Keratinocyte (primary cell): ENCODE measurements around the gene CLOCK. TPM values are rescaled to one million over a fixed set of nuclear protein-coding genes. Genes with fewer than 3 reads are reported as not detected.

ENCODE experiments used
- DNase-seq: peaks from one replicate; pipeline ENCODE4 v3.0.0-alpha.2; 2011; ENCODE audit warnings: low read depth, missing footprints, low spot score
- FAIRE-seq: peaks from 2 replicates; lab custom pipeline; 2011; peaks lifted over from hg19 to GRCh38; lab: Jason Lieb, UNC
- H2AFZ ChIP-seq: 2 replicates; pipeline ENCODE4 v1.6.0; 2012; ENCODE audit warnings: low read length, control low read depth, inconsistent platforms; ENCODE audit not compliant: control insufficient read depth
- H3K27ac ChIP-seq: 2 replicates; pipeline ENCODE4 v1.5.1; 2011; ENCODE audit warnings: low read length; ENCODE audit not compliant: control insufficient read depth, insufficient read depth
- H3K27me3 ChIP-seq: 3 replicates; pipeline ENCODE4 v1.6.0; 2011; ENCODE audit warnings: low read length; ENCODE audit not compliant: control insufficient read depth, insufficient read depth; ENCODE audit errors: extremely low read depth
- H3K36me3 ChIP-seq, 2 experiments: 2 replicates in 1 of 2; 3 replicates in 1 of 2; pipeline ENCODE4 v1.5.1; 2011; ENCODE audit warnings: low read length in 2 of 2, mild to moderate bottlenecking in 1 of 2; ENCODE audit not compliant: control insufficient read depth in 2 of 2, insufficient read depth in 2 of 2; ENCODE audit errors: extremely low read depth in 1 of 2
- H3K4me1 ChIP-seq: 3 replicates; pipeline ENCODE4 v1.5.1; 2011; ENCODE audit warnings: low read length; ENCODE audit not compliant: control insufficient read depth, insufficient read depth; ENCODE audit errors: extremely low read depth
- H3K4me2 ChIP-seq: 3 replicates; pipeline ENCODE4 v1.6.0; 2011; ENCODE audit warnings: low read depth, low read length; ENCODE audit not compliant: control insufficient read depth, insufficient read depth; ENCODE audit errors: extremely low read depth
- H3K4me3 ChIP-seq, 3 experiments: fragments of 200-600 bp in 1 of 3; sonication (generic) in 1 of 3; 2 replicates in 2 of 3; 3 replicates in 1 of 3; pipeline ENCODE4 v1.5.1; 2011 to 2016; ENCODE audit warnings: low read length in 3 of 3, mild to moderate bottlenecking in 3 of 3, control low read depth in 2 of 3, inconsistent platforms in 1 of 3, low read depth in 1 of 3, mixed read lengths in 1 of 3, mixed run types in 1 of 3, moderate library complexity in 1 of 3; ENCODE audit not compliant: control insufficient read depth in 2 of 3, insufficient read depth in 2 of 3; ENCODE audit errors: extremely low read depth in 1 of 3
- H3K79me2 ChIP-seq: 2 replicates; pipeline ENCODE4 v1.6.0; 2012; ENCODE audit warnings: low read length; ENCODE audit not compliant: control insufficient read depth, insufficient read depth
- H3K9ac ChIP-seq: 3 replicates; pipeline ENCODE4 v1.6.0; 2011; ENCODE audit warnings: low read length; ENCODE audit not compliant: control insufficient read depth, insufficient read depth; ENCODE audit errors: extremely low read depth
- H3K9me1 ChIP-seq: 3 replicates; pipeline ENCODE4 v1.6.0; 2011; ENCODE audit warnings: low read length; ENCODE audit not compliant: control insufficient read depth, insufficient read depth; ENCODE audit errors: extremely low read depth
- H3K9me3 ChIP-seq: 2 replicates; pipeline ENCODE4 v1.5.1; 2012; ENCODE audit warnings: low read depth, low read length; ENCODE audit not compliant: control insufficient read depth
- H4K20me1 ChIP-seq: 3 replicates; pipeline ENCODE4 v1.6.0; 2011; ENCODE audit warnings: low read length; ENCODE audit not compliant: control insufficient read depth, insufficient read depth; ENCODE audit errors: extremely low read depth
- CTCF ChIP-seq, 3 experiments: IDR thresholded peaks in 1 of 3; conservative IDR thresholded peaks in 1 of 3; optimal IDR thresholded peaks in 1 of 3; 2 replicates in 2 of 3; 3 replicates in 1 of 3; pipeline versions ENCODE3 to v1.5.1; 2011; ENCODE audit warnings: low read length in 3 of 3, mild to moderate bottlenecking in 3 of 3, moderate library complexity in 2 of 3, control low read depth in 1 of 3, inconsistent platforms in 1 of 3; ENCODE audit not compliant: insufficient read depth in 2 of 3; ENCODE audit errors: extremely low read depth in 1 of 3
- EZH2 ChIP-seq: IDR thresholded peaks from one replicate; pipeline ENCODE4 v1.6.1; 2012; ENCODE audit warnings: inconsistent platforms, mild to moderate bottlenecking, low read length, moderate library complexity
- dilution Hi-C: fragments of 300-500 bp; cut with MboI; formaldehyde crosslinking; loops from one replicate; pipeline ENCODE4 v1.7.0; 2020; ENCODE audit warnings: low sequenced_read_pairs; ENCODE audit not compliant: extremely low pct_ligation_motif_present
- polyA plus RNA-seq, 5 experiments: library from polyadenylated mRNA; depleted of rRNA in 3 of 5; stranded (reverse) in 3 of 5; stranded (forward) in 1 of 5; unstranded in 1 of 5; fragments of >200 nt; gene quantifications; 1 replicate in 1 of 5; 2 replicates in 3 of 5; 3 replicates in 1 of 5; pipeline versions ENCODE4 v1.2.1 to v1.2.3, GENCODE V29; 2011 to 2012; ENCODE audit warnings: missing spikeins in 2 of 5, low read depth in 1 of 5, low replicate concordance in 1 of 5

CLOCK gene
- polyA plus RNA-seq, 1 donor (not counting 4 experiments of a cell fraction or from before 2014, with no cell fraction given): 27.1 TPM

- dilution Hi-C loops: no loop called here
- Histone ChIP-seq H3K79me2 (peaks cover 77% of the 10 kb centered on the region), H3K27me3 (no peaks in the 10 kb centered on the region), H4K20me1 (peaks cover 15% of the 10 kb centered on the region), H3K9me1 (no peaks in the 10 kb centered on the region), H2AFZ (no peak overlapping the region), H3K9me3 (no peaks in the 10 kb centered on the region), H3K4me1 (no peaks in the 10 kb centered on the region), H3K27ac (no peak overlapping the region), H3K4me2 (no peak overlapping the region), H3K4me3 (no peak overlapping the region), H3K36me3 (peaks cover 14 to 15% of the 10 kb centered on the region in 2 experiments), H3K9ac (no peak overlapping the region)
- DNase-seq: no peak
- no peak for FAIRE-seq
- TF ChIP-seq EZH2 (no peak), CTCF (optimal IDR thresholded peaks at IDR 0.05 in 1 of 3, IDR thresholded peaks at IDR 0.05 in 1 of 3, conservative IDR thresholded peaks at IDR 0.05 in 1 of 3; ENCODE audit: extremely low read depth in 1 of 3, insufficient read depth in 2 of 3, low read length in 3 of 3) (no peak)
Measured at GRCh38 chr4:55411621-55412020, 135.1 kb downstream of the CLOCK start.

- no peaks in the 10 kb centered on the region for H3K9me1 ChIP-seq
- no peak overlapping the region for H3K9ac ChIP-seq
- peaks cover 15% of the 10 kb centered on the region for H4K20me1 ChIP-seq
- DNase-seq (no peak), FAIRE-seq (no peak)
- H3K4me2 ChIP-seq: no peak overlapping the region
- no peaks in the 10 kb centered on the region for H3K27me3 ChIP-seq
- dilution Hi-C loops: no loop called here
- no peak overlapping the region for H2AFZ ChIP-seq
- no peaks in the 10 kb centered on the region for H3K9me3 ChIP-seq
- H3K4me3 ChIP-seq: no peak overlapping the region
- peaks cover 82% of the 10 kb centered on the region for H3K79me2 ChIP-seq
- TF ChIP-seq CTCF (optimal IDR thresholded peaks at IDR 0.05 in 1 of 3, IDR thresholded peaks at IDR 0.05 in 1 of 3, conservative IDR thresholded peaks at IDR 0.05 in 1 of 3; ENCODE audit: extremely low read depth in 1 of 3, insufficient read depth in 2 of 3, low read length in 3 of 3): no peak
- TF ChIP-seq EZH2: no peak
- peaks cover 13% of the 10 kb centered on the region in 2 experiments for H3K36me3 ChIP-seq
- no peak overlapping the region for H3K27ac ChIP-seq
- no peaks in the 10 kb centered on the region for H3K4me1 ChIP-seq
Measured at GRCh38 chr4:55410431-55410830, 136.3 kb downstream of the CLOCK start.
